ENCODE measurements around the gene CHRDL2. TPM values are rescaled to one million over a fixed set of nuclear protein-coding genes. Genes with fewer than 3 reads are reported as not detected.

The CHRDL2 gene
- total RNA-seq, 1 experiment from 2014 or later: not detected

DNA sequence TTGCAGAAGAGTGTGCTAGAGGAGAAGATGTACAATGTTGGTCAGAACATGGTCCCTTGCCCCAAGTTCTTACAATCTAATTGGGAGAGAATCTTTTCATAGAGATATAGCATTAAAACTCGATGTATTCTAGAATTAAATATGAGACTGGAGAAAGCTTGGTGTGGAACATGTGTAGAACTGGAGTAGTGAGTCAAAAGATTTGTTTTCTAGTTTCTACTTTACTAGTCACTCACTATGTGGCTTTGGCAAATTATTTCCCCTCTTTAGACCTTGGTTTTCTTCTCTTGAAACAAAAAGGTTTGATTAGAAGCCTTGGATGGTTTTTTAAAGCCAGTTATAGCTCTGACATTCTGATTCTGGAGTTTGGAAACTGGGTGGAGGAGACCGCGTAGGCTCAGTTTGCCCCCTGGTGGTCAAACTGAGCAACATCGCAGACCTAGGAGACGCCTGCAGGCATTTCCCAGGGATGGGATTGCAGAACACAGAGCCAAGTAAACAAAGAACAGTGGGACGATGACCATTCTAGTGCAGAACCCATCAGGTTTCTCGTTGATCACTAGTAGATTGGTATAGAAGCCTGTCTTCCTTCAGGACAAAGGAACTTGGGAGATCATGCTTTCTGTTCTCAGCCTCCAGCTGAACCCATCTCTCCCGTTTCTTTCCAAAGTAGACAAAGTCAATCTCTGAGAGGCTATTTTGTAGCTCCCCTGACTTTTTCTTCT lies 8.5 kb upstream of the CHRDL2 start:
- H3K27ac ChIP-seq: no peak overlapping the region
- DNase-seq (ENCODE audit: low read depth in 1 of 2, low spot score in 2 of 2): peak in 1 of 2 experiments; percentile 45
- H3K4me3 ChIP-seq: no peak overlapping the region
- no peaks in the 10 kb centered on the region for H3K27me3 ChIP-seq (replicated peaks)
- H3K4me1 ChIP-seq (replicated peaks): no peaks in the 10 kb centered on the region
- H3K36me3 ChIP-seq: no peaks in the 10 kb centered on the region
- H3K9me3 ChIP-seq (replicated peaks): no peaks in the 10 kb centered on the region

DNA sequence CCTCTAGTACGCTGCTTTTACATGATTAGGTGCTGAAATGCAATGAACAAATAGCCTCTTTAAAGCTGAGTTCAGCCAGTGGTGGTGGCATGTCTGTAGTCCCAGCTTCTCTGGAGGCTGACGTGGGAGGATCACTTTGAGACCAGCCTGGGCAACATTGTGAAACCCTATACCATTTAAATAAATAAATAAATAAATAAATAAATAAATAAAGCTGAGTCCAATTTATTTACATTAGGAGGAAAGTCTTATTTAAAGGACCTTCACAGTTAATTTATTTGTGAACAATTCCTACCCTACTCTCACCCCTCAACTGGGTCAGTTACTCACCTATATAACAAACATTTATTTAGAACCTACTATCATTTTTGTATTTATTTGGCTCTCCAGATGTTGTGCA lies 4.8 kb upstream of the CHRDL2 start:
- Histone ChIP-seq H3K4me1 (replicated peaks) (no peaks in the 10 kb centered on the region), H3K9me3 (replicated peaks) (no peaks in the 10 kb centered on the region), H3K4me3 (no peak overlapping the region), H3K27ac (no peak overlapping the region), H3K27me3 (replicated peaks) (no peaks in the 10 kb centered on the region), H3K36me3 (no peaks in the 10 kb centered on the region)
- DNase-seq (ENCODE audit: low read depth in 1 of 2, low spot score in 2 of 2): no peak

DNA sequence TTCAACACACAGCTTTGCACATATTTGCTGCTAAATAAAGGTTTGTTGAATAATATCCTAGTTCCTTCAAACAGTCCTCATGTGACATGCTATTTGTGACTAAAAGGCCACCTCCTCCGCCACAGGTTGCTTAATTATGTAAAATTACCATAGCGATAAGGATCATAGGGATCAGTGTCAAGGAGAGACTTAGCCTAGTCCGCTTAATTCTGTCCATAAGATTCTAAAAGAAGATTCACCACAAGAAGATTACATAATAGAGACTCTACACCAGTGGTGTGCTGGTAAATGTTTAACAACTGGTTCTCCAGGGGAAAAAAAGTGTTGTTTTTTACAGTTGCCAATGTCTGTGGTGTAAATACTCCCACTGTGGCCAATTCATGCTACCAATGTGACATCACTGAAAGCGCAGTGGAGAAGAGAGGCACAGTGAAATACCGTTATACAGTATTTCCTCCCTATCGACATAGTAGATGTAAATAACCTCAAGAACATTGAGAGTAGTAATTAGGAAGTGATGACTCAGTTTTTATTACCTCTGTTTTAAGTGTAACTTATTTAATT lies 4.2 kb upstream of the CHRDL2 start:
- no peaks in the 10 kb centered on the region for H3K36me3 ChIP-seq
- 0 out of 2 replicates have a peak, but pooled peaks cover 3% of the 10 kb centered on the region for H3K27me3 ChIP-seq (replicated peaks)
- no peak overlapping the region for H3K4me3 ChIP-seq
- H3K27ac ChIP-seq: no peak overlapping the region
- no peaks in the 10 kb centered on the region for H3K9me3 ChIP-seq (replicated peaks)
- no peak for DNase-seq (ENCODE audit: low read depth in 1 of 2, low spot score in 2 of 2)
- no peaks in the 10 kb centered on the region for H3K4me1 ChIP-seq (replicated peaks)

DNA sequence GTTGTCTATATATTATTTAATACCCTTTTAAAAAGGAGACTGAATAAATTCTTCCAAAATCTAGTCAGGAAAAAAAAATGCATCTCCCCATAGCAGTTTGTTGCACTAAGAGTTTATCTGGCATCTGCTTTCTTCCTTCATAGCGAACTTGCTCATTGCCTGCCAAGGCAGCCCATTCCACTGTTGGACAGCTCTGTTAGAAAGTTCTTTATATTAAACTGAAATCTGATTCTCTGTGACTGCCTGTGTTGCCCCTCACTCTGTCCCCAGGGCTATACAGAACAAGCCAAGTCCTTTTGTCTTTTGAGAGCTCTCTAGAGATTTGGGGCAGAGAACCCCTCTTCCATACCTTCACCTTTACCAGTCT lies 3.3 kb upstream of the CHRDL2 start:
- DNase-seq (ENCODE audit: low read depth in 1 of 2, low spot score in 2 of 2): no peak
- Histone ChIP-seq H3K36me3 (no peaks in the 10 kb centered on the region), H3K9me3 (replicated peaks) (no peaks in the 10 kb centered on the region), H3K27me3 (replicated peaks) (0 out of 2 replicates have a peak, but pooled peaks cover 3% of the 10 kb centered on the region), H3K4me3 (no peak overlapping the region), H3K27ac (no peak overlapping the region), H3K4me1 (replicated peaks) (no peaks in the 10 kb centered on the region)

DNA sequence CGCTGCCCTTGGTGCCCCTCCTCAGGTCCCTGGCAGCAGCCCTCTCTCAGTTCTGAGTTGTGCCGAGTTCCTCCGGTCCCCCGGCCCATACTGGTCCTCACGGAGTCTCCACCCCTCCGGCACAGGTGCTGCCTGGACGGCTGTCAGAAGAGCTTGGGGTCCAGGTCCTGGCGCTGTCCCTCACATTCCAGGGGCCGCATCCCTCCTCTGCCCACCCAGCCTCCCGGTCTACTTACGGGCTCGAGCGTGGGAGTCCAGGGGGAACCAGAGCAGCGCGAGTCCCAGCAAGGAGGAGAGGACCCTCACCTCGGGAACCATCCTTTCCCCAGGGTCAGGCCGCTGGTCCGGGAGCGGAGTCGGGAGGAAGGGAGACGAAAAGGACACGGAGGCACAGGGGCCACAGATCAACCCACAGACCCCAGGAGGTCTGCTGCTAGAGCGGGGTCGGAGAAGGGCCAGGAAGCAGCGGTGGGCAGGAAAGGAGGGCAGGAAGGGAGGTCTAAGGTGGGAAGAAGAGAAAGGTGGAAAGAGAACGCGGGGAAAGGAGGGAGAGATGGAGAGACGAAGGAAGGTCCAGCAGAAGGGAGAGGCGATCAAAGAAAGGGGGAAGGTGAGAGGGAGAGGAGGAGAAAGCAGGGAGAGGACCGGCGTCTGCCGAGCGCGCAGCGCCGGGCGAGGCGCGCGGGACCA lies 510 bp downstream of the CHRDL2 start:
- no peak overlapping the region for H3K27ac ChIP-seq
- H3K9me3 ChIP-seq (replicated peaks): no peaks in the 10 kb centered on the region
- no peaks in the 10 kb centered on the region for H3K36me3 ChIP-seq
- H3K4me3 ChIP-seq: no peak overlapping the region
- no peak for DNase-seq (ENCODE audit: low read depth in 1 of 2, low spot score in 2 of 2)
- H3K4me1 ChIP-seq (replicated peaks): peaks cover 6% of the 10 kb centered on the region
- 0 out of 2 replicates have a peak, but pooled peaks cover 3% of the 10 kb centered on the region for H3K27me3 ChIP-seq (replicated peaks)

DNA sequence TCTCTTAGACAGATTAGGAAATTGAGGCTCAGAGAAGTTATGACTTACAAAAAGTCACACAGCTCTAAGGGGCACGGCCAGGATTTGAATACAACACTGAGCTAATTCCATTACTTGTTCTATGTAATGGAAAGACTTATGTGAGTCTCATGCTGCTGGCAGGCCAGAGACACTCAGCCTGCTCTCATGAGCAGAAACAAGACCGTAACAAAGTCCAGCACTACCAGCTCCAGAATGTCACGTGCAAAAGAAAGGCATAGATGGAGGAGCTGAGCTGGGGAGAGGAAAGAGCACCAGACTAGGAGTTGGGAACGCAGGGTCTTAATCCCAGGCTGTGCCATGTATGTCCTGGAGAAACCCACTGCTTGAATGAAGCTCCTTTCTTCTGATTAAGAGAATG lies 1.8 kb downstream of the CHRDL2 start:
- H3K27ac ChIP-seq: no peak overlapping the region
- H3K4me1 ChIP-seq (replicated peaks): peaks cover 13% of the 10 kb centered on the region
- no peaks in the 10 kb centered on the region for H3K36me3 ChIP-seq
- 0 out of 2 replicates have a peak, but pooled peaks cover 3% of the 10 kb centered on the region for H3K27me3 ChIP-seq (replicated peaks)
- no peak overlapping the region for H3K4me3 ChIP-seq
- no peak for DNase-seq (ENCODE audit: low read depth in 1 of 2, low spot score in 2 of 2)
- H3K9me3 ChIP-seq (replicated peaks): no peaks in the 10 kb centered on the region

DNA sequence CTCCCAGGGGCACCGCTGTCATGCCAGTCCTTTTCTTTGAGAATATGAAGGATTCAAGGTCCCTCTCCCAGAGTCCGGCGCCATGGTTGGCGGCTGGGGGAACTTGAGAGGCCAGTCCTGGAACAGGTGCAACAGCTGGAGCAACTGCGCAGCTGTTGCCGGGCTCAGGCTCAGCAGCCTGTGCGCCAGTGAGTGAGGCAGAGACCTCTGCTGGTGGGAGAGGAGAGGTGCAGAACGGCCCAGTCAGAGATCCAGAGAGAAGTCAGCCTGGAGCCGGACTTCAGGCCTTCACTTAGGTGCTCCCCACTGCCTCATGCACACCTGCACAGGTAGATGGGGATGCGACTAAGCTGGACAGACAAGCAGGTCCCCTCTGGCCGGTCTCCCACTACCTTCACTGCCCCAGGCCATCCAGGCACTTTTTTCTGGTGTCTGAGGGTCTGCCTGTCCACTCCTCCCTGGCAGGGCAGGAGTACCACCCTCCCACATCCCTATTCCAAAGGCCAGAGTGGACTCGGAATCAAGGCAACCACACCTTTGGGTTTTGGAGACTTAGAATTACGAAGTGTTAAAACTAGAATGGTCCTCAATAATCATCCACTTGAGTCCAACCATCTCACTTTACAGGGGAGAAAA lies 4.6 kb downstream of the CHRDL2 start:
- DNase-seq (ENCODE audit: low read depth in 1 of 2, low spot score in 2 of 2): peak; percentile 30 to 51
- H3K36me3 ChIP-seq: no peaks in the 10 kb centered on the region
- H3K27me3 ChIP-seq (replicated peaks): 0 out of 2 replicates have a peak, but pooled peaks cover 3% of the 10 kb centered on the region
- H3K27ac ChIP-seq: no peak overlapping the region
- H3K9me3 ChIP-seq (replicated peaks): no peaks in the 10 kb centered on the region
- peaks cover 13% of the 10 kb centered on the region for H3K4me1 ChIP-seq (replicated peaks)
- no peak overlapping the region for H3K4me3 ChIP-seq

DNA sequence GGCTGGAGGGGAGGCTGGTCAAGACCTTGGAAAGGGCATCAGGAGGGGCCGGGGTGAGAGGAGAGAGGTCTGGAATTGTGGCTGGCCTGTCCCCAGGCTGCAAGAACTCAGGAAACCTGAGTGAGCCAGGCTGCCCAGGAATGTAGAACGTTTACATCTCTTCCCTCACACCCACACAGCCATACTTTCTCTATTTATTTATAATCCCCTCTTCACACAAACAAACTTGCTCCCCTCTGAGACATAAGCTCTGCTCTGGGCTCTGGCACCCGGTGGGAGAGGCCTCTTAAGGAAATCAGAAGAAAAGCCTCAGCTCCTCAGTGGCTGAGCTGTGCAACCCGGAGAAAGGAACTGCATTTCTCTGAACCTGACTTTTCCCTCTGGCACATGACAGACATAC lies 5.5 kb downstream of the CHRDL2 start:
- peak; percentile 49 to 53 for DNase-seq (ENCODE audit: low read depth in 1 of 2, low spot score in 2 of 2)
- no peaks in the 10 kb centered on the region for H3K9me3 ChIP-seq (replicated peaks)
- H3K4me3 ChIP-seq: no peak overlapping the region
- 0 out of 2 replicates have a peak, but pooled peaks cover 2% of the 10 kb centered on the region for H3K27me3 ChIP-seq (replicated peaks)
- H3K27ac ChIP-seq: no peak overlapping the region
- no peaks in the 10 kb centered on the region for H3K36me3 ChIP-seq
- peaks cover 13% of the 10 kb centered on the region for H3K4me1 ChIP-seq (replicated peaks)

DNA sequence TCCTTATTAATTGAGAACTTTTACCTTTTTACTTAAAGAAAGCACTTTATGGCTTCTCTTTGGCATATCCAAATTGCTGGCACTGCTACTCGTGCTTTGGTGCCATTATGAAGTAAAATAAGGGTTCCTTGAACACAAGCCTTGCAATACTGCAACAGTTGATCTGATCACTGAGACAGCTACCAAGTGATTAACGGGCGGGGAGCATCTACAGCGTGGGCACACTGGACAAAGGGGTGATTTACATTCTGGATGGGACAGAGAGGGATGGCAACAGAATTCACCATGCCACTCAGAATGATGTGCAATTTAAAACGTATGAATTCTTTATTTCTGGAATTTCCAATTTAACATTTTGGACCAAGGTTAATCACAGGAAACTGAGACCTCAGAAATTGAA lies 7.7 kb downstream of the CHRDL2 start:
- no peaks in the 10 kb centered on the region for H3K36me3 ChIP-seq
- no peaks in the 10 kb centered on the region for H3K27me3 ChIP-seq (replicated peaks)
- DNase-seq (ENCODE audit: low read depth in 1 of 2, low spot score in 2 of 2): no peak
- H3K27ac ChIP-seq: no peak overlapping the region
- no peaks in the 10 kb centered on the region for H3K9me3 ChIP-seq (replicated peaks)
- H3K4me1 ChIP-seq (replicated peaks): peaks cover 13% of the 10 kb centered on the region
- H3K4me3 ChIP-seq: no peak overlapping the region

DNA sequence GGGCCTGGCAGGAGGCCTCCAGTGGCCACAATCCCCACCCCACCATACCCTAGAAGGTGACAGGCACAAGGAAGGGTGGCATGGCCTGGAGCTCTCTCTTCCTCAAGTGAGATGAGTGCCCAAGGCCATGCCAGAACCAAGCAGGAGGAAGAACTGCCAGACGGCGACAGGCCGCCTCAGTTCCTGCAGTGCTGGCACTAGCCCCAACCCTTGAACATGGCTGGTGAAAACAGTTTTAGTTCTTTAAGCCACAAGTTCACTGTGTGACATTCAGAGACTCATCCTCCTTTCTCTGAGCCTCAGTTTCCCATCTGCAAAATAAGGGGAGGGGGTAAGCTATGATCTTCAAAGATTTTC lies 9.8 kb downstream of the CHRDL2 start:
- Histone ChIP-seq H3K4me1 (replicated peaks) (peaks cover 13% of the 10 kb centered on the region), H3K27ac (no peak overlapping the region), H3K36me3 (no peaks in the 10 kb centered on the region), H3K9me3 (replicated peaks) (no peaks in the 10 kb centered on the region), H3K4me3 (no peak overlapping the region), H3K27me3 (replicated peaks) (no peaks in the 10 kb centered on the region)
- DNase-seq (ENCODE audit: low read depth in 1 of 2, low spot score in 2 of 2): no peak

DNA sequence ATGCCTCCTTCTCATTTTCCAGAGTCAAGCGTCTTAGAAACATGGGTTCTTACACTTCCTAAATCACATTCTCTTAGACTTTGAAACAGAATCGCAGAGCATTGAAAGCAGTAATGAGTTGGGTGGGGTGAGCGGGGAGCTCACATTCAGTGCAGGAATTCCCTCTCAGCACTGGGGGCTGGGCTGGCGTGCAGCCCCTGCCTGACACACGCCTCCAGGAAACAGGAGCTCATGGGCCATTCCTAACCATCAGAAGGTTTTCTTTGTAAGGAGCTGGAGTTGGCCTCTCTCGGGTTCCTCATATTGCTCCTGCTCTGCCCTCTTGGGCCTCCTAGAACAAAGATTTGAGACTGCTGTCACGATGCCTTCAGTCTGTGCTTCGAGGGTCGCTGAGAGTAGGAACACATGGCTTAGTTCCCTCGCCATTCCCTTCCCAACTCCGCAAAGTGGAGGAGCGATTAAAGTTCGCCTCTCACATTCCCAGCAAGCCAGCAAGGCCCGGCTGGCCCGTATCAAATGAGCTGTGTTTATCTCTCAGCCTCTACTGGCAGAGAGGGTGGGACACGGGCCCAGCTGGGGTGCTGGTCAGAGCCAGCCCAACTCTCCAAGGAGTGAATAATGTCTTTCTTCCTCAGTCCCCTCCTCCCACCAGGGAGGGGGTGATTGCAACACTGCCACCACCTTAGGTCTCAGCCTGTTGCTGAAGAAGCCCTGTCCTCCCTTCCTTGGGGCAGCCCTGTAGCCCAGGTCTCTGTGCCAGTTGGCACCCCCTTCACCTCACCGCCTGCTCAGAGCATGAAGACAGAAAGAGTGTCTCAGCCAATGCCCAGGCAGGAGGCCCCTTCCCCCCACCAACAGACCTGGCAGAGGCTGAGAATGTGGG lies 10.4 kb downstream of the CHRDL2 start:
- Histone ChIP-seq H3K36me3 (no peaks in the 10 kb centered on the region), H3K27me3 (replicated peaks) (no peaks in the 10 kb centered on the region), H3K4me1 (replicated peaks) (peaks cover 8% of the 10 kb centered on the region), H3K4me3 (no peak overlapping the region), H3K27ac (no peak overlapping the region), H3K9me3 (replicated peaks) (no peaks in the 10 kb centered on the region)
- no peak for DNase-seq (ENCODE audit: low read depth in 1 of 2, low spot score in 2 of 2)

DNA sequence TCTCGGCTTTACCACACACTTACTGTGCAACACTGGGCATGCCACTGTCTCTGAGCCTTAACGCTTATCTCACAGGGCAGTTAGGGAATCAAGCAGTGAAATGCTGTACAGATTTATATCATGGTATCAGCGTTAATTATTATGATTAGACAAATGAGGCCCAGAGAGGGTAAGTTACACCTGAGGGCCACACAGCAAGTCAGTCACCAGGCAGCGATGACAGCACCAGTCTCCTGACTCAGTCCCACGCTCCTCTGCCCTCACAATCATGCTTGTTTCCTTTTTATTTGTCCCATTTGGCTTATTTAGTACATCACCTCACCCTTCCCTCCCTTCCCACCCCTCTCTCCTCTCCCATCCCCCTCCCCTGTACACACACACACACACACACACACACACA lies 12.2 kb downstream of the CHRDL2 start:
- Histone ChIP-seq H3K27me3 (replicated peaks) (no peaks in the 10 kb centered on the region), H3K9me3 (replicated peaks) (no peaks in the 10 kb centered on the region), H3K4me3 (no peak overlapping the region), H3K4me1 (replicated peaks) (no peaks in the 10 kb centered on the region), H3K36me3 (no peaks in the 10 kb centered on the region), H3K27ac (no peak overlapping the region)
- DNase-seq (ENCODE audit: low read depth in 1 of 2, low spot score in 2 of 2): no peak

DNA sequence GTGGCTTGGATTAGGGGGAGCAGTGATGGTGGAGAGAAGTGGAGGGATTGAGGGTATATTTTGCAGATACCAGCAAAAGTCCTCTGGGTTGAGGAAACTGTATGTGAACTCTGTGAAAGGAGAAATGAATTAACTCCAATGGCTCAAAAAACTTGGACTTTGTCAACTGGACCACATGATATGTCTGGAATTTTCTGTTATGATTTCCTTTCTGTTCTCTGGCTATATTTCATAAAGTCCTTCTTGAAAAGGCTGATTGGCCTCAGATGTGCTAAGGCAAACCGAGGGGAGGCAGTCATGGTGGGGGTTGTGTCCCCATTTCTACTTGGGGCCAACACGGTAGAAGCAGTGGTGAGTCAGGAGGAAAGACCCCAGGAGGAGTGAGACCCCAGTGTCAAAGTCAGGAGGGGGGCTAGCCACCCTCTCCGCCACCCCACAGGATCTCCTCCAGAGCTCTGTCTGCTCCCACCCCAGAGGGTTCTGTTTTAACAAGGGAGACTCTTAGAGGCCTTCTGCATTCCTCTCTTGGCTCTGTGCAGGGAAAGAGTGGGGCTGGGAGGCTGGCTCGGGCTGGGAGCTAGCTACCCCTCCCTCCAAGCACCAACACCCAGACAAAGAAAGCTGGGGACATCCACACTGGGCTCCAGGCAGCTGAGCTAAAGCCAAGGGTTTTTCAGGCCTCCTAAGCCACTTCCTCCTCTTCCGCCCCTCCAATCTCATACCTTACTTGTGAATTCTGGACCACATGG lies 13.8 kb downstream of the CHRDL2 start:
- Histone ChIP-seq H3K27ac (no peak overlapping the region), H3K27me3 (replicated peaks) (no peaks in the 10 kb centered on the region), H3K4me1 (replicated peaks) (no peaks in the 10 kb centered on the region), H3K4me3 (no peak overlapping the region), H3K9me3 (replicated peaks) (no peaks in the 10 kb centered on the region), H3K36me3 (no peaks in the 10 kb centered on the region)
- no peak for DNase-seq (ENCODE audit: low read depth in 1 of 2, low spot score in 2 of 2)
